Measurements from ENCODE around the gene PLA2G15. TPM values are rescaled to one million over a fixed set of nuclear protein-coding genes. Genes with fewer than 3 reads are reported as not detected.

Gene PLA2G15
- total RNA-seq, 1 donor from 2014 or later: 26.8 TPM

DNA sequence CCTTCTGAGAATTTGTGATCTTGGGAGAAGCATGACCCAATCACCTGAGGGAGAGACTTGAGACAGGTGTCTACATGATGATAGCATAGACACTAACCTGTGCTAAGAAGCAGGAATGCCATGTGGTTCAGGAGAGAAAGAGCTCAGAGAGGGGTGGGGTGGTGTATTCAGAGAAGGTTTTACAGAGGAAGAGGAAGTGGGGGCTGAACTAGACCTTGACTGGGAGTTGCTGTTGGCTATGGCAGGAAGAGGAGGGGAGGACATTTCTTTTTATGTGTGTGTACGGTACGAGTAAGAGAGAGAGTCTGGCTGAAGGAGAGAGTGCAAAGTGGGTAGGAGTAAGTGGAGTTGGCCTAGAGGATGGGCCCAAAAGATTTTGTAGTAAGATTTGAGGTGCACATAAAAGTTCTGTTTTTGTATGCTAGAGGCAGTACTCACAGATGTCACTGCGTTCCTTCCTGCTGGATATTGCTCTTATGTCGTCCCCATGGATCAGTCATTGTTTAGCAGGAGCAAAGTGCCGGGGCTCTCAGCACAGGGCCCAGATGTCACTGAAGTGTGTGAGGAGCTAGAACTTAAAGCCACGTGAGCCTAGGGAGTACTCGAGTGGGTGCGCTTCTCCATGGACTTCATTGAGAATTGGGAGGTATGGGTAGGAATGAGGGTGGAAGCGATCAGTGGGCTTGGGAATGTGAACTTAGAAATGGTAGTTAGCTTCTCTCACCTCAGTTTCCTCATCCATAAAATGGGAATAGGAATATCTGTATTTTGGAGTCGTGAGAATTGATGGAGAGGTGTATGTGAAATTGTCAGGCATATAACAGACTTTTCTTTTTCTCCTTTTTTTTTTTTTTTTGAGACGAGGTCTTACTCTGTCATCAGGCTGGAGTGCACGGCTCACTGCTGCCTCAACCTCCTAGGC, 41.2 kb downstream of the PLA2G15 start:
- Histone ChIP-seq H3K4me2 (ENCODE audit: low read length) (no peak overlapping the region), H3K79me2 (ENCODE audit: insufficient read depth, low read length) (peaks cover 68% of the 10 kb centered on the region), H3K36me3 (ENCODE audit: insufficient read depth, low read length) (peaks cover 25% of the 10 kb centered on the region), H2AFZ (ENCODE audit: low read depth, low read length) (no peak overlapping the region), H3K9ac (ENCODE audit: low read length) (no peak overlapping the region), H3K27ac (ENCODE audit: low read depth, low read length) (no peak overlapping the region), H3K4me1 (ENCODE audit: insufficient read depth, low read length) (peaks cover 17% of the 10 kb centered on the region), H3K27me3 (ENCODE audit: insufficient read depth, low read length) (no peaks in the 10 kb centered on the region), H3K4me3 (ENCODE audit: insufficient read depth, low read depth, low read length) (no peak overlapping the region), H3K9me3 (ENCODE audit: insufficient read depth, low read depth, low read length) (no peaks in the 10 kb centered on the region), H4K20me1 (ENCODE audit: insufficient read depth, low read length) (peaks cover 80% of the 10 kb centered on the region)
- Mint-ChIP-seq H3K9me3 (ENCODE audit: unreplicated experiment) (no peaks in the 10 kb centered on the region), H3K27ac (ENCODE audit: unreplicated experiment) (no peak overlapping the region), H3K36me3 (ENCODE audit: low read depth, unreplicated experiment) (peaks cover 23% of the 10 kb centered on the region), H3K4me1 (ENCODE audit: low read depth, unreplicated experiment) (peaks cover 19% of the 10 kb centered on the region), H3K27me3 (ENCODE audit: low read depth, unreplicated experiment) (no peaks in the 10 kb centered on the region), H3K4me3 (ENCODE audit: unreplicated experiment) (no peak overlapping the region)
- FAIRE-seq: no peak
- no peak for TF ChIP-seq EZH2 (IDR thresholded peaks at IDR 0.05; ENCODE audit: insufficient read depth, low read length)
- TF ChIP-seq, protein P1, sequence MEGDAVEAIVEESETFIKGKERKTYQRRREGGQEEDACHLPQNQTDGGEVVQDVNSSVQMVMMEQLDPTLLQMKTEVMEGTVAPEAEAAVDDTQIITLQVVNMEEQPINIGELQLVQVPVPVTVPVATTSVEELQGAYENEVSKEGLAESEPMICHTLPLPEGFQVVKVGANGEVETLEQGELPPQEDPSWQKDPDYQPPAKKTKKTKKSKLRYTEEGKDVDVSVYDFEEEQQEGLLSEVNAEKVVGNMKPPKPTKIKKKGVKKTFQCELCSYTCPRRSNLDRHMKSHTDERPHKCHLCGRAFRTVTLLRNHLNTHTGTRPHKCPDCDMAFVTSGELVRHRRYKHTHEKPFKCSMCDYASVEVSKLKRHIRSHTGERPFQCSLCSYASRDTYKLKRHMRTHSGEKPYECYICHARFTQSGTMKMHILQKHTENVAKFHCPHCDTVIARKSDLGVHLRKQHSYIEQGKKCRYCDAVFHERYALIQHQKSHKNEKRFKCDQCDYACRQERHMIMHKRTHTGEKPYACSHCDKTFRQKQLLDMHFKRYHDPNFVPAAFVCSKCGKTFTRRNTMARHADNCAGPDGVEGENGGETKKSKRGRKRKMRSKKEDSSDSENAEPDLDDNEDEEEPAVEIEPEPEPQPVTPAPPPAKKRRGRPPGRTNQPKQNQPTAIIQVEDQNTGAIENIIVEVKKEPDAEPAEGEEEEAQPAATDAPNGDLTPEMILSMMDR (IDR thresholded peaks at IDR 0.05; ENCODE audit: insufficient read depth, low read depth, low read length): no peak
- DNase-seq (ENCODE audit: low read depth): no peak

DNA sequence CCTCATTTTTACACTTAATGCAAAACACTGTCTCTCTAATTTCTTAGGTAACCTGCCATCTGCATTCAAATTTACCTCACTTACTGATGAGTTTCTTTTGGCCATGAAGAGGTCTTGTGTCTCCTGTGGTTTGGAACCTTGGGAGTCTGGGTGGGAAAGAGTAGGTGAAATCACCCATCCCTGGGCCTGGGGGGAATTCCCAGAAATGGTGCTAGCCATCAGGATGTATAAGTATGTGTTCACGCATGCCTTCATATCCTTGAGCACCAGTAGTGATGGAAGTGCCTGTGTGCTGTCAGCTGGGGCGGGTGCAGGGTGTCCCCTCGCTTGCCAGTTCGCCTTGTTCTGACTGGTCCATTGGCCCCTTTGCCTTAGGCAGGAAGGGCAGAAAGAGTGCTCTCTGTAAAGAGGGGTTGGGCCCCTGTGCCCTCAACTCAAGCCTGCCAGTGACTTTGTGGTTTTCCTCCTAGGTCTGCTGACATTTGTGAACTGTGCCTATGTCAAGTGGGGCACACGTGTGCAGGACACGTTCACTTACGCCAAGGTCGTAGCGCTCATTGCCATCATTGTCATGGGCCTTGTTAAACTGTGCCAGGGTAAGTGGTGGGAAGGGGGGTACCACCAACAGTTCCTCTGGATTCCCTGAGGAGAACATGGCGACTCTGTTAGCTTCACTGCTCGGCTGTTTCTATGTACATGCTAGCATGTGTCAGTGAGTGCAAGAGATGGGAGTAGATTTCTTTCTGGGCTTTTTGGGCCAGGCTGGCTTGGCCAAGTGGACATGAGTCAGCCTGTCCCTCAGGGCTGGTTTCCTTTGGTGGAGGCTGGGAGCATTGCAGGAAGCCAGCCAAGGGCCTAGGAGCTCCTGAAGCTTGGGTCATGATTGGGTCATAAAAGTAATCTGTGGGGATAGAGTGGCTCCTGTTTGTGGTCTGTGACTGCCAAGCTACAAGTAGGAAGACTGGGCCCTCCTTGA, 42.4 kb downstream of the PLA2G15 start:
- DNase-seq (ENCODE audit: low read depth) (peak; percentile 65), FAIRE-seq (peak; percentile 20)
- Histone ChIP-seq H3K27me3 (ENCODE audit: insufficient read depth, low read length) (no peaks in the 10 kb centered on the region), H2AFZ (ENCODE audit: low read depth, low read length) (no peak overlapping the region), H3K27ac (ENCODE audit: low read depth, low read length) (no peak overlapping the region), H3K4me2 (ENCODE audit: low read length) (peak overlapping the region; percentile 31), H3K79me2 (ENCODE audit: insufficient read depth, low read length) (peaks cover 65% of the 10 kb centered on the region), H3K4me3 (ENCODE audit: insufficient read depth, low read depth, low read length) (no peak overlapping the region), H3K4me1 (ENCODE audit: insufficient read depth, low read length) (peaks cover 17% of the 10 kb centered on the region), H3K9me3 (ENCODE audit: insufficient read depth, low read depth, low read length) (no peaks in the 10 kb centered on the region), H3K36me3 (ENCODE audit: insufficient read depth, low read length) (peaks cover 27% of the 10 kb centered on the region), H3K9ac (ENCODE audit: low read length) (no peak overlapping the region), H4K20me1 (ENCODE audit: insufficient read depth, low read length) (peaks cover 82% of the 10 kb centered on the region)
- peaks cover 19% of the 10 kb centered on the region for H3K4me1 Mint-ChIP-seq (ENCODE audit: low read depth, unreplicated experiment)
- TF ChIP-seq, protein P1 (IDR thresholded peaks at IDR 0.05; ENCODE audit: insufficient read depth, low read depth, low read length): no peak
- TF ChIP-seq EZH2 (IDR thresholded peaks at IDR 0.05; ENCODE audit: insufficient read depth, low read length): no peak
- H3K4me3 Mint-ChIP-seq (ENCODE audit: unreplicated experiment): no peak overlapping the region
- no peaks in the 10 kb centered on the region for H3K9me3 Mint-ChIP-seq (ENCODE audit: unreplicated experiment)
- H3K36me3 Mint-ChIP-seq (ENCODE audit: low read depth, unreplicated experiment): peaks cover 16% of the 10 kb centered on the region
- peak overlapping the region; percentile 31 for H3K27ac Mint-ChIP-seq (ENCODE audit: unreplicated experiment)
- no peaks in the 10 kb centered on the region for H3K27me3 Mint-ChIP-seq (ENCODE audit: low read depth, unreplicated experiment)
